DOHH2 (cell line): ENCODE data around the gene NAT9.

ENCODE experiments used
- H3F3A ChIP-seq: fragments of 200-600 bp; sonication (generic), shearing (Covaris generic); 2 replicates; pipeline ENCODE4 v1.6.0; 2016; ENCODE audit warnings: antibody characterized with exemption, mild to moderate bottlenecking; ENCODE audit not compliant: control insufficient read depth, insufficient read depth
- H3K27ac ChIP-seq: fragments of 200-600 bp; sonication (generic); 2 replicates; pipeline ENCODE4 v1.5.1; 2014; ENCODE audit warnings: low read depth, mild to moderate bottlenecking, low read length, moderate library complexity
- H3K27me3 ChIP-seq: fragments of 200-600 bp; sonication (generic); 2 replicates; pipeline ENCODE4 v1.6.1; 2014; ENCODE audit warnings: mild to moderate bottlenecking, low read length, mixed read lengths; ENCODE audit not compliant: control insufficient read depth
- H3K36me3 ChIP-seq: fragments of 200-600 bp; sonication (generic); 2 replicates; pipeline ENCODE4 v1.6.1; 2014; ENCODE audit warnings: mild to moderate bottlenecking, low read length, moderate library complexity, mixed read lengths; ENCODE audit not compliant: control insufficient read depth
- H3K4me1 ChIP-seq: fragments of 200-600 bp; sonication (generic); 2 replicates; pipeline ENCODE4 v1.6.1; 2014; ENCODE audit warnings: mild to moderate bottlenecking, low read length, mixed read lengths; ENCODE audit not compliant: control insufficient read depth
- H3K4me2 ChIP-seq: fragments of 200-600 bp; sonication (generic); 2 replicates; pipeline ENCODE4 v1.6.0; 2014; ENCODE audit warnings: mild to moderate bottlenecking, low read length, moderate library complexity
- H3K4me3 ChIP-seq: fragments of 200-600 bp; sonication (generic); 2 replicates; pipeline ENCODE4 v1.5.1; 2014; ENCODE audit warnings: mild to moderate bottlenecking, low read length, mixed read lengths
- H3K79me2 ChIP-seq: fragments of 200-600 bp; sonication (generic); 2 replicates; pipeline ENCODE4 v1.6.1; 2014; ENCODE audit warnings: mild to moderate bottlenecking, low read length, mixed read lengths; ENCODE audit not compliant: control insufficient read depth
- H3K9me2 ChIP-seq: fragments of 200-600 bp; sonication (generic); replicated peaks from 2 replicates; pipeline ENCODE4 v1.6.1; 2014; ENCODE audit warnings: mild to moderate bottlenecking, low read length, mixed read lengths; ENCODE audit not compliant: control insufficient read depth
- H3K9me3 ChIP-seq: fragments of 200-600 bp; sonication (generic); 2 replicates; pipeline ENCODE4 v1.6.1; 2014; ENCODE audit warnings: antibody characterized with exemption, low read length, mixed read lengths; ENCODE audit not compliant: control insufficient read depth, insufficient read depth
- H4K20me1 ChIP-seq: fragments of 200-600 bp; sonication (generic); 2 replicates; pipeline ENCODE4 v1.6.0; 2014; ENCODE audit warnings: low read depth, mild to moderate bottlenecking, antibody characterized with exemption, low read length, moderate library complexity; ENCODE audit not compliant: control insufficient read depth, insufficient read depth
- CTCF ChIP-seq: fragments of 200-600 bp; sonication (generic); IDR thresholded peaks from one replicate; pipeline ENCODE4 v1.5.1; 2014; ENCODE audit warnings: antibody characterized with exemption, mild to moderate bottlenecking, low read depth, low read length; ENCODE audit not compliant: poor library complexity, severe bottlenecking
- EZH2phosphoT487 ChIP-seq: fragments of 200-600 bp; sonication (generic); IDR thresholded peaks from 2 replicates; pipeline ENCODE4 v1.6.1; 2017; ENCODE audit warnings: borderline replicate concordance, mild to moderate bottlenecking, antibody characterized with exemption, low read length, moderate library complexity, mixed read lengths

The NAT9 gene

GRCh38 chr17:74815067-74815466, 38.9 kb upstream of the NAT9 start:
- Histone ChIP-seq H3K9me3 (no peaks in the 10 kb centered on the region), H3K79me2 (no peaks in the 10 kb centered on the region), H3F3A (no peaks in the 10 kb centered on the region), H3K4me1 (no peaks in the 10 kb centered on the region; the same call in 1 of the 2 replicates), H3K36me3 (no peaks in the 10 kb centered on the region), H3K27ac (no peak overlapping the region), H4K20me1 (no peaks in the 10 kb centered on the region; the same call in 1 of the 2 replicates), H3K9me2 (no peaks in the 10 kb centered on the region), H3K4me3 (no peak overlapping the region), H3K4me2 (no peak overlapping the region), H3K27me3 (no peaks in the 10 kb centered on the region)
- TF ChIP-seq EZH2phosphoT487 (no peak), CTCF (no peak)

GRCh38 chr17:74814453-74814852, 38.3 kb upstream of the NAT9 start:
- no peak overlapping the region for H3K27ac ChIP-seq
- H3K27me3 ChIP-seq, result no peaks in the 10 kb centered on the region
- H4K20me1 ChIP-seq, result no peaks in the 10 kb centered on the region; the same call in 1 of the 2 replicates
- H3K9me3 ChIP-seq, result no peaks in the 10 kb centered on the region
- TF ChIP-seq EZH2phosphoT487 (no peak), CTCF (no peak)
- no peaks in the 10 kb centered on the region for H3K9me2 ChIP-seq
- no peaks in the 10 kb centered on the region for H3K36me3 ChIP-seq
- H3K4me3 ChIP-seq, result no peak overlapping the region
- no peaks in the 10 kb centered on the region; the same call in 1 of the 2 replicates for H3K4me1 ChIP-seq
- H3F3A ChIP-seq, result no peaks in the 10 kb centered on the region
- H3K79me2 ChIP-seq, result no peaks in the 10 kb centered on the region
- H3K4me2 ChIP-seq, result no peak overlapping the region

GRCh38 chr17:74812109-74813009, 36.2 kb upstream of the NAT9 start:
- no peak overlapping the region for H3K4me2 ChIP-seq
- no peaks in the 10 kb centered on the region; the same call in 1 of the 2 replicates for H3K4me1 ChIP-seq

More at GRCh38 chr17:74812109-74813009, 36.2 kb upstream of the NAT9 start:
- no peak overlapping the region for H3K27ac ChIP-seq
- no peak overlapping the region for H3K4me3 ChIP-seq
- H3K9me3 ChIP-seq, result no peaks in the 10 kb centered on the region
- H3K27me3 ChIP-seq, result no peaks in the 10 kb centered on the region
- H4K20me1 ChIP-seq, result no peaks in the 10 kb centered on the region; the same call in 1 of the 2 replicates
- no peaks in the 10 kb centered on the region for H3K79me2 ChIP-seq
- no peaks in the 10 kb centered on the region for H3K36me3 ChIP-seq
- TF ChIP-seq EZH2phosphoT487 (no peak), CTCF (no peak)
- H3K9me2 ChIP-seq, result no peaks in the 10 kb centered on the region
- no peaks in the 10 kb centered on the region for H3F3A ChIP-seq
